ENCODE data around the gene GBF1. TPM values are rescaled to one million over a fixed set of nuclear protein-coding genes. Genes with fewer than 3 reads are reported as not detected.

Gene GBF1
- polyA plus RNA-seq, 1 donor = 46.4 TPM

DNA sequence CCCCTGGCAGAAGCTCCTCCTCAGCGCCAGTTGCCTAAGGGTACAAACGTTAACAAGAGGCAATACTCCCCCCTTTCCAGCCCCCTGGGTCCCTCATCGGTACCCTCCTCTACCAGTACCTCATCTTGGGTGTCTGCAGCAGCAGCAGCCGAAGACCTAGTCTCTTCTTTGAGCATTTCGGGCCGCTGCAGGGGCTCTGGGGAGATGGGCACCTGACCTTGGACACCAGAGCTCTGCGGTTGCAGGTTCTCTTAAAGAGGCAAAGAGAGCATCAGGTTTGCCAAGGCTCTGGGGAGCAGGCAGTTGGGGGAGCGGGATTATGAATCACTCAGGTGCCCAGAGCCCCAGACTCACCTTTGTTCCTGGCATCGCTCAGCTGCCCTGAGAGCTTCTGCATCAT lies 178.8 kb downstream of the GBF1 start:
- DNase-seq (ENCODE audit: low read depth) = no peak

DNA sequence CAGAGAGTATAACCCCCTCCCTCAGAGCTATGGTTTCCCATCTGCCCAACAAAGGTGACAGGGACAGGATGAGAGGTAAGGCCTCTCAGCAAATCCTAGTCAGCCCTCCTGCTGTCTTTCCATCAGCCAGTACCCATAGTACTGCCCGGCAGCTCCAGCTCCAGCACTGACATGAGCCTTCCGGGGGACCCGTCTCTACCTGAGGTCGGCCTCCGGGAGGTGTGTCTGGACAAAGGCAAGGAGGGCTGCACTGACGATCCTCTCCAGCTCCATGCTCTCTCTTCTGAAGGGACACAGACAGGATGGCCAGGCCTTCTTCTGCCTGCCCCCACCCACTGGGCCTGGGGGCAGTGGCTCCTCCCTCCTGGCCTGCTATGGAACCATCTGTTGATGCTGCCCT lies 179.6 kb downstream of the GBF1 start:
- DNase-seq (ENCODE audit: low read depth) = no peak

- no peak for DNase-seq (ENCODE audit: low read depth)
Observed at GRCh38 chr10:102425444-102425843, 180.1 kb downstream of the GBF1 start.

- no peak for DNase-seq (ENCODE audit: low read depth)
Observed at GRCh38 chr10:102426803-102427287, 181.5 kb downstream of the GBF1 start.

- DNase-seq (ENCODE audit: low read depth) = no peak
Observed at GRCh38 chr10:102429468-102429867, 184.1 kb downstream of the GBF1 start.

DNA sequence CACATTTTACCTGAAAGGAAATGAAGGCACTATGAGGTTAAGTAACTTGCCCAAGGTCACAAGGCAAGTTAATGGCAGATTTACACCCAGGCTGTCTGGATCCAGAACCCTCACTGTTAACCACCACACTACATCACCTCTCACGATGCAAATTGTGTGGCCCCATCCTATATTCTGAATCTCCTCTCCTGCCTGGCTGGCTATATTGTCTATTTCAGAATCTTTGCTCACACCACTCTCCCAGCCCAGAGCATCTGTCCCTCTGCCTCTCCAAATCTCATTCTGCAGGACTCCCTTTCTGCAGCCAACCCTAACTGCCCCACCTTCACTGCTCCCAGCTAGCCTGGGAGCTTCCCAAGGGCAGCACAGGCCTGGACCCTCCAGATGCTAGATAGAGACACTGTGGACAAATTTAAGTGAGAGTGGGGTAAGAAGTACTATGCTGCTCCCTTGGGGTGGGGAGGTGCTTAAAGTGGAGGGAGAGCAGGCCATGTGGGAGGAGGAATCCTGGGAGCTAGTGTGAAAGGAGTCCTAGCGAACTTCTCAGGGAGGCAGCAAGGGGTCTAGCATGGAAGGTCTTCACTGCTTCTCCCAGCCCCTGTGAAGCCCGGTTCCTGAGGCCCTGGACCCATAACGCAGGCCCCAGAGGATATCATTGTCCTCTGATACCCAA lies 186.3 kb downstream of the GBF1 start:
- no peak for DNase-seq (ENCODE audit: low read depth)

Other genes with a start within 250 kb of the GBF1 start
- 13.4 TPM for gene ARMH3, start 189.4 kb upstream of the GBF1 start, polyA plus RNA-seq (ENCODE audit: insufficient read length)
- 7.8 TPM for gene HPS6, start 180.2 kb upstream of the GBF1 start, polyA plus RNA-seq (ENCODE audit: insufficient read length)
- gene LDB1, start 125.2 kb upstream of the GBF1 start, polyA plus RNA-seq (ENCODE audit: insufficient read length) = 83.9 TPM
- gene PPRC1, start 112.5 kb upstream of the GBF1 start, polyA plus RNA-seq (ENCODE audit: insufficient read length) = 28.2 TPM
- gene NOLC1, start 93.1 kb upstream of the GBF1 start, polyA plus RNA-seq (ENCODE audit: insufficient read length) = 64.7 TPM
- 0.70 TPM for gene ELOVL3, start 19.2 kb upstream of the GBF1 start, polyA plus RNA-seq (ENCODE audit: insufficient read length)
- 24.1 TPM for gene PITX3, start 4.0 kb upstream of the GBF1 start, polyA plus RNA-seq (ENCODE audit: insufficient read length)
- 13.8 TPM for gene NFKB2, start 150.2 kb downstream of the GBF1 start, polyA plus RNA-seq (ENCODE audit: insufficient read length)
- 5.3 TPM for gene PSD, start 173.3 kb downstream of the GBF1 start, polyA plus RNA-seq (ENCODE audit: insufficient read length)
- 6.6 TPM for gene FBXL15, start 175.3 kb downstream of the GBF1 start, polyA plus RNA-seq (ENCODE audit: insufficient read length)
- 48.0 TPM for gene CUEDC2, start 187.0 kb downstream of the GBF1 start, polyA plus RNA-seq (ENCODE audit: insufficient read length)
- not detected for gene C10orf95, start 206.0 kb downstream of the GBF1 start, polyA plus RNA-seq (ENCODE audit: insufficient read length)